WTC11 (cell line): ENCODE data around the gene TXNRD2. TPM values are rescaled to one million over a fixed set of nuclear protein-coding genes. Genes with fewer than 3 reads are reported as not detected.

Source experiments
- ATAC-seq: fragments of 200-7000 bp; cut with Tn5 transposase; 2 replicates; pipeline ENCODE4 v1.10.0; 2021; ENCODE audit warnings: mild to moderate bottlenecking, moderate library complexity
- CTCF ChIA-PET: fragments of 300-600 bp; sonication (Branson Sonifier 250); formaldehyde crosslinking; loops from one replicate; lab custom pipeline; 2021; ENCODE audit warnings: antibody characterized with exemption; lab: Charles Lee
- POLR2A ChIA-PET: fragments of 350-600 bp; sonication (Branson Sonifier 250); formaldehyde crosslinking; loops from one replicate; lab custom pipeline; 2021; ENCODE audit warnings: antibody characterized with exemption; lab: Charles Lee
- DNase-seq: peaks from one replicate; pipeline ENCODE4 v3.0.0; 2021; ENCODE audit warnings: low spot score
- H3K27ac Mint-ChIP-seq: 2 replicates; pipeline ENCODE4 v1.8.0; 2021; ENCODE audit warnings: mixed read lengths
- H3K27me3 Mint-ChIP-seq: 2 replicates; pipeline ENCODE4 v1.8.0; 2021; ENCODE audit warnings: low read depth, mild to moderate bottlenecking, moderate library complexity, mixed read lengths
- H3K36me3 Mint-ChIP-seq: 2 replicates; pipeline ENCODE4 v1.8.0; 2021; ENCODE audit warnings: mixed read lengths
- H3K4me1 Mint-ChIP-seq: 2 replicates; pipeline ENCODE4 v1.8.0; 2022; ENCODE audit warnings: mixed read lengths
- H3K4me3 Mint-ChIP-seq: 2 replicates; pipeline ENCODE4 v1.8.0; 2021; ENCODE audit warnings: mild to moderate bottlenecking, moderate library complexity, mixed read lengths
- H3K9me3 Mint-ChIP-seq: 2 replicates; pipeline ENCODE4 v1.8.0; 2021; ENCODE audit warnings: mixed read lengths
- EMX1 ChIP-seq: fragments of 250-450 bp; sonication (Bioruptor Pico); IDR thresholded peaks from 2 replicates; pipeline ENCODE4 v1.8.0; 2021; ENCODE audit warnings: mild to moderate bottlenecking
- ETV6 ChIP-seq: sonication (generic); formaldehyde crosslinking; IDR thresholded peaks from 2 replicates; pipeline ENCODE4 v1.8.1; 2022; ENCODE audit warnings: mild to moderate bottlenecking, missing genetic modification reagents
- GTF2I ChIP-seq: fragments of 250-450 bp; sonication (Bioruptor Pico); conservative IDR thresholded peaks from 2 replicates; pipeline ENCODE4 v1.4.0; 2021; ENCODE audit warnings: mild to moderate bottlenecking
- IRF2 ChIP-seq: sonication (generic); formaldehyde crosslinking; IDR thresholded peaks from 2 replicates; pipeline ENCODE4 v1.8.0; 2022; ENCODE audit warnings: low read depth, missing genetic modification reagents, borderline replicate concordance
- MYBL2 ChIP-seq: sonication (generic); formaldehyde crosslinking; IDR thresholded peaks from 2 replicates; pipeline ENCODE4 v1.8.1; 2023; ENCODE audit warnings: mild to moderate bottlenecking, moderate library complexity, missing genetic modification reagents
- NFYB ChIP-seq: sonication (generic); formaldehyde crosslinking; conservative IDR thresholded peaks from 2 replicates; pipeline ENCODE4 v1.8.0; 2022; ENCODE audit warnings: low read depth, missing genetic modification reagents
- NR2C2 ChIP-seq: sonication (generic); formaldehyde crosslinking; IDR thresholded peaks from 2 replicates; pipeline ENCODE4 v1.8.0; 2022; ENCODE audit warnings: mild to moderate bottlenecking, missing genetic modification reagents
- NR3C1 ChIP-seq: sonication (generic); formaldehyde crosslinking; conservative IDR thresholded peaks from 2 replicates; pipeline ENCODE4 v1.8.1; 2023; ENCODE audit warnings: low read depth, mild to moderate bottlenecking, missing genetic modification reagents
- OVOL2 ChIP-seq: fragments of 250-450 bp; sonication (Bioruptor Pico); IDR thresholded peaks from 2 replicates; pipeline ENCODE4 v1.9.0; 2021; ENCODE audit warnings: mild to moderate bottlenecking, borderline replicate concordance
- TCF7 ChIP-seq: sonication (generic); formaldehyde crosslinking; IDR thresholded peaks from 2 replicates; pipeline ENCODE4 v1.8.0; 2022; ENCODE audit warnings: mild to moderate bottlenecking, low read depth, missing genetic modification reagents, moderate library complexity
- ZNF138 ChIP-seq: sonication (generic); formaldehyde crosslinking; conservative IDR thresholded peaks from 2 replicates; pipeline ENCODE4 v1.8.1; 2022; ENCODE audit warnings: mild to moderate bottlenecking, moderate library complexity, missing genetic modification reagents
- total RNA-seq: library from RNA; stranded (reverse); gene quantifications from 3 replicates; pipeline ENCODE4 v1.2.3, GENCODE V29; 2021
- TF ChIP-seq, protein P1 (sequence below): sonication (generic); formaldehyde crosslinking; IDR thresholded peaks from 2 replicates; pipeline ENCODE4 v1.8.0; 2022; ENCODE audit warnings: mild to moderate bottlenecking, missing genetic modification reagents
- TF ChIP-seq, protein P2 (sequence below): fragments of 250-450 bp; sonication (Bioruptor Pico); IDR thresholded peaks from 2 replicates; pipeline ENCODE4 v2.1.2; 2022; ENCODE audit warnings: mild to moderate bottlenecking, moderate library complexity
- TF ChIP-seq, protein P3 (sequence below): sonication (generic); formaldehyde crosslinking; conservative IDR thresholded peaks from 2 replicates; pipeline ENCODE4 v1.8.1; 2023; ENCODE audit warnings: mild to moderate bottlenecking, low read depth, missing genetic modification reagents, moderate library complexity
- TF ChIP-seq, protein P4 (sequence below): sonication (generic); formaldehyde crosslinking; IDR thresholded peaks from 2 replicates; pipeline ENCODE4 v1.8.0; 2023; ENCODE audit warnings: missing genetic modification reagents
- TF ChIP-seq, protein P5 (sequence below): fragments of 250-450 bp; sonication (Bioruptor Pico); IDR thresholded peaks from 2 replicates; pipeline ENCODE4 v1.9.0; 2021; ENCODE audit warnings: moderate library complexity, mild to moderate bottlenecking, inconsistent platforms, borderline replicate concordance
- TF ChIP-seq, protein P6 (sequence below): fragments of 200-600 bp; IDR thresholded peaks from 2 replicates; pipeline ENCODE4 v1.8.0; 2022; ENCODE audit warnings: antibody characterized with exemption

TXNRD2 gene
- total RNA-seq, 1 experiment from 2014 or later: 15.9 TPM

DNA sequence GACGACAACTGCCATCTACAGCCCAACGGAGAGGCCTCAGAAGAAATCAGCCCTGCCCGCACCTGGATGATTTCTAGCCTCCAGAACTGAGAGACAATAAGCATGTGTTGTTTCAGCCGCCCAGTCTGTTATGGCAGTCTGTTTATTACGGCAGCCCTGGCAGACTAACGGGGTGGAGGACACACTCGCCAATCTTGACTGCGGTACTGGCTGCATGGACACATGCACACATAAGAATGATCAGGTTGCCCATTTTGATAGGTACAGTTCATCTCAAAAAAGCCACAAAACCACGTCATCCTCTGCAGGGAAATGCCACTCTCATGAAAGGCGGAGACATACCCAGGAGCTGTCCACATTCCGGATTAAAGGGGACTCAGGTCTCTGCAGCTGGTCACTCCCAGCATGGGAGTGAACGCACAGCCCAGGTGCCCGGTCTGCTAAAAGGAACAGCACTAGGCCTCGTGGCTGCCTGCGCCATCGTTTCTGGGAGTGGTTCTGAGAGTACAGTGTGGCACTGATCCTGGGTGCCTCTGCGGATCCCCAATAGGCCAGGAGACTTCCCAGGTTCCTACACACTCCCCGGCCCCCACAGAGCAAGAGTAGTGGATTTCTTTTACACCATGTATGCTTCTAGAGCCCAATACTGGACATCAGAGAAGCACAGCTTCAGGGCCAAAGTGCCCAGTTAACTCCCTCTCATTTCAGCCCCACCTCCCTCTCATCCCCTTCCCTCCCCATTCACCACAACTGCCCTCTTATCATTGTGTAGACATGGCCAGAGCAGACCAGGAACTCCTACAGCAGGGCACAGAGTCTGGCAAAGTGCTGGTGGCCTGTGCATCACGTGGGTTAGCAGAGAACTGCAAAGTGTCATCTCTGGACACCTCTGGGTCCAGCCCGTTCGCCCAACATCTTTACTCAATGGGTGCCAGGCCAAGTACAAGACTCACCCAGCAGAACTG is 11.8 kb downstream of the TXNRD2 start:
- no peak for DNase-seq
- Mint-ChIP-seq H3K27me3 (no peaks in the 10 kb centered on the region; the same call in 1 of the 2 replicates), H3K36me3 (peaks cover 2% of the 10 kb centered on the region), H3K4me1 (no peaks in the 10 kb centered on the region), H3K4me3 (no peak overlapping the region), H3K27ac (peak overlapping the region; percentile 41), H3K9me3 (peaks cover 2% of the 10 kb centered on the region; the same call in 1 of the 2 replicates)
- ChIA-PET CTCF (interaction anchor here (1.4 kb wide), 1 partner anchor 199 kb away, joined by 4 read pairs; no protein-coding TSS in a partner anchor), POLR2A (no interaction called here)
- ATAC-seq: no peak
- no peak for TF ChIP-seq TCF7 (CRISPR knock-in tag)

DNA sequence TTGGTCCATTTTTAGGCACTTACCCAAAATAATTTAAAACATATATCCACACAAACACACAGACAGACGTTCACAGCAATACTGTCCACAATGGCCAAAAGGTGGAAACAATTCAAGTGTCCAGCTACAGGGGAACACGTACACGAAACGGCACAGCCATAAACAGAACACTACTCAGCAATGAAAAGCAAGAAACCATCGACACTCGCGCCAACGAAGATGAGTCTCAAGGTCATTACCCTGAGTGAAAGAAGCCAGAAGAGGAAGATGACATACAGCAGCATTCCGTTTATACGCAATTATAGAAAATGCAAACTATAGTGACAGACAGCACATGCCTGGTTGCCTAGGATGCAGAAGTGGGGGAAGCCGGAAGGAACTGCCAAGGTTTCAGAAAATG is 13.4 kb downstream of the TXNRD2 start:
- DNase-seq (no peak), ATAC-seq (no peak)
- no peaks in the 10 kb centered on the region for H3K36me3 Mint-ChIP-seq
- H3K27ac Mint-ChIP-seq: no peak overlapping the region
- ChIA-PET POLR2A (no interaction called here), CTCF (no interaction called here)
- TF ChIP-seq ZNF138: no peak
- TF ChIP-seq, protein P1, sequence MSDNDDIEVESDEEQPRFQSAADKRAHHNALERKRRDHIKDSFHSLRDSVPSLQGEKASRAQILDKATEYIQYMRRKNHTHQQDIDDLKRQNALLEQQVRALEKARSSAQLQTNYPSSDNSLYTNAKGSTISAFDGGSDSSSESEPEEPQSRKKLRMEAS (CRISPR knock-in tag): no peak
- TF ChIP-seq IRF2 (CRISPR knock-in tag): no peak
- TF ChIP-seq OVOL2 (CRISPR knock-in tag): no peak
- TF ChIP-seq, protein P2, sequence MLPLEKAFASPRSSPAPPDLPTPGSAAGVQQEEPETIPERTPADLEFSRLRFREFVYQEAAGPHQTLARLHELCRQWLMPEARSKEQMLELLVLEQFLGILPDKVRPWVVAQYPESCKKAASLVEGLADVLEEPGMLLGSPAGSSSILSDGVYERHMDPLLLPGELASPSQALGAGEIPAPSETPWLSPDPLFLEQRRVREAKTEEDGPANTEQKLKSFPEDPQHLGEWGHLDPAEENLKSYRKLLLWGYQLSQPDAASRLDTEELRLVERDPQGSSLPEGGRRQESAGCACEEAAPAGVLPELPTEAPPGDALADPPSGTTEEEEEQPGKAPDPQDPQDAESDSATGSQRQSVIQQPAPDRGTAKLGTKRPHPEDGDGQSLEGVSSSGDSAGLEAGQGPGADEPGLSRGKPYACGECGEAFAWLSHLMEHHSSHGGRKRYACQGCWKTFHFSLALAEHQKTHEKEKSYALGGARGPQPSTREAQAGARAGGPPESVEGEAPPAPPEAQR (CRISPR knock-in tag): no peak
- TF ChIP-seq, protein P3, sequence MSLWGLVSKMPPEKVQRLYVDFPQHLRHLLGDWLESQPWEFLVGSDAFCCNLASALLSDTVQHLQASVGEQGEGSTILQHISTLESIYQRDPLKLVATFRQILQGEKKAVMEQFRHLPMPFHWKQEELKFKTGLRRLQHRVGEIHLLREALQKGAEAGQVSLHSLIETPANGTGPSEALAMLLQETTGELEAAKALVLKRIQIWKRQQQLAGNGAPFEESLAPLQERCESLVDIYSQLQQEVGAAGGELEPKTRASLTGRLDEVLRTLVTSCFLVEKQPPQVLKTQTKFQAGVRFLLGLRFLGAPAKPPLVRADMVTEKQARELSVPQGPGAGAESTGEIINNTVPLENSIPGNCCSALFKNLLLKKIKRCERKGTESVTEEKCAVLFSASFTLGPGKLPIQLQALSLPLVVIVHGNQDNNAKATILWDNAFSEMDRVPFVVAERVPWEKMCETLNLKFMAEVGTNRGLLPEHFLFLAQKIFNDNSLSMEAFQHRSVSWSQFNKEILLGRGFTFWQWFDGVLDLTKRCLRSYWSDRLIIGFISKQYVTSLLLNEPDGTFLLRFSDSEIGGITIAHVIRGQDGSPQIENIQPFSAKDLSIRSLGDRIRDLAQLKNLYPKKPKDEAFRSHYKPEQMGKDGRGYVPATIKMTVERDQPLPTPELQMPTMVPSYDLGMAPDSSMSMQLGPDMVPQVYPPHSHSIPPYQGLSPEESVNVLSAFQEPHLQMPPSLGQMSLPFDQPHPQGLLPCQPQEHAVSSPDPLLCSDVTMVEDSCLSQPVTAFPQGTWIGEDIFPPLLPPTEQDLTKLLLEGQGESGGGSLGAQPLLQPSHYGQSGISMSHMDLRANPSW (CRISPR knock-in tag): no peak
- no peak for TF ChIP-seq MYBL2 (CRISPR knock-in tag)
- TF ChIP-seq NFYB (CRISPR knock-in tag): no peak
- no peak for TF ChIP-seq NR3C1 (CRISPR knock-in tag)
- no peak for TF ChIP-seq GTF2I
- no peak for TF ChIP-seq ETV6 (CRISPR knock-in tag)
- TF ChIP-seq, protein P4, sequence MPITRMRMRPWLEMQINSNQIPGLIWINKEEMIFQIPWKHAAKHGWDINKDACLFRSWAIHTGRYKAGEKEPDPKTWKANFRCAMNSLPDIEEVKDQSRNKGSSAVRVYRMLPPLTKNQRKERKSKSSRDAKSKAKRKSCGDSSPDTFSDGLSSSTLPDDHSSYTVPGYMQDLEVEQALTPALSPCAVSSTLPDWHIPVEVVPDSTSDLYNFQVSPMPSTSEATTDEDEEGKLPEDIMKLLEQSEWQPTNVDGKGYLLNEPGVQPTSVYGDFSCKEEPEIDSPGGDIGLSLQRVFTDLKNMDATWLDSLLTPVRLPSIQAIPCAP: no peak
- TF ChIP-seq, protein P5, sequence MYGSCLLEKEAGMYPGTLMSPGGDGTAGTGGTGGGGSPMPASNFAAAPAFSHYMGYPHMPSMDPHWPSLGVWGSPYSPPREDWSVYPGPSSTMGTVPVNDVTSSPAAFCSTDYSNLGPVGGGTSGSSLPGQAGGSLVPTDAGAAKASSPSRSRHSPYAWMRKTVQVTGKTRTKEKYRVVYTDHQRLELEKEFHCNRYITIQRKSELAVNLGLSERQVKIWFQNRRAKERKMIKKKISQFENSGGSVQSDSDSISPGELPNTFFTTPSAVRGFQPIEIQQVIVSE (CRISPR knock-in tag): no peak
- TF ChIP-seq NR2C2 (CRISPR knock-in tag): no peak
- TF ChIP-seq EMX1 (CRISPR knock-in tag): no peak
- TF ChIP-seq, protein P6, sequence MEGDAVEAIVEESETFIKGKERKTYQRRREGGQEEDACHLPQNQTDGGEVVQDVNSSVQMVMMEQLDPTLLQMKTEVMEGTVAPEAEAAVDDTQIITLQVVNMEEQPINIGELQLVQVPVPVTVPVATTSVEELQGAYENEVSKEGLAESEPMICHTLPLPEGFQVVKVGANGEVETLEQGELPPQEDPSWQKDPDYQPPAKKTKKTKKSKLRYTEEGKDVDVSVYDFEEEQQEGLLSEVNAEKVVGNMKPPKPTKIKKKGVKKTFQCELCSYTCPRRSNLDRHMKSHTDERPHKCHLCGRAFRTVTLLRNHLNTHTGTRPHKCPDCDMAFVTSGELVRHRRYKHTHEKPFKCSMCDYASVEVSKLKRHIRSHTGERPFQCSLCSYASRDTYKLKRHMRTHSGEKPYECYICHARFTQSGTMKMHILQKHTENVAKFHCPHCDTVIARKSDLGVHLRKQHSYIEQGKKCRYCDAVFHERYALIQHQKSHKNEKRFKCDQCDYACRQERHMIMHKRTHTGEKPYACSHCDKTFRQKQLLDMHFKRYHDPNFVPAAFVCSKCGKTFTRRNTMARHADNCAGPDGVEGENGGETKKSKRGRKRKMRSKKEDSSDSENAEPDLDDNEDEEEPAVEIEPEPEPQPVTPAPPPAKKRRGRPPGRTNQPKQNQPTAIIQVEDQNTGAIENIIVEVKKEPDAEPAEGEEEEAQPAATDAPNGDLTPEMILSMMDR: no peak
- H3K27me3 Mint-ChIP-seq: no peaks in the 10 kb centered on the region; the same call in 1 of the 2 replicates
- H3K4me1 Mint-ChIP-seq: no peaks in the 10 kb centered on the region
- no peak overlapping the region for H3K4me3 Mint-ChIP-seq
- H3K9me3 Mint-ChIP-seq: no peaks in the 10 kb centered on the region
